IMR-90 (cell line): ENCODE results near the gene RIPK3.

ENCODE experiments used
- BHLHE40 ChIP-seq: fragments of 150-350 bp; IDR thresholded peaks from 2 replicates; pipeline ENCODE4 v1.6.1; 2016; ENCODE audit warnings: mild to moderate bottlenecking, low read depth, low read length
- CTCF ChIP-seq: conservative IDR thresholded peaks from 2 replicates; pipeline ENCODE4 v1.5.1; 2012; ENCODE audit warnings: mild to moderate bottlenecking, low read depth, low read length, improper control_type of control experiment
- MAZ ChIP-seq: IDR thresholded peaks from 2 replicates; pipeline ENCODE4 v1.6.1; 2012; ENCODE audit warnings: low read depth, mild to moderate bottlenecking, low read length, improper control_type of control experiment, moderate library complexity, borderline replicate concordance
- MXI1 ChIP-seq: IDR thresholded peaks from 2 replicates; pipeline ENCODE4 v1.6.1; 2012; ENCODE audit warnings: low read depth, mild to moderate bottlenecking, low read length, moderate library complexity, borderline replicate concordance
- POLR2A ChIP-seq: IDR thresholded peaks from 2 replicates; pipeline ENCODE4 v1.6.1; 2012; ENCODE audit warnings: mild to moderate bottlenecking, low read depth, low read length
- USF2 ChIP-seq: fragments of 150-350 bp; IDR thresholded peaks from 2 replicates; pipeline ENCODE4 v1.6.1; 2017; ENCODE audit warnings: mild to moderate bottlenecking, antibody characterized with exemption, low read length, low read depth

DNA sequence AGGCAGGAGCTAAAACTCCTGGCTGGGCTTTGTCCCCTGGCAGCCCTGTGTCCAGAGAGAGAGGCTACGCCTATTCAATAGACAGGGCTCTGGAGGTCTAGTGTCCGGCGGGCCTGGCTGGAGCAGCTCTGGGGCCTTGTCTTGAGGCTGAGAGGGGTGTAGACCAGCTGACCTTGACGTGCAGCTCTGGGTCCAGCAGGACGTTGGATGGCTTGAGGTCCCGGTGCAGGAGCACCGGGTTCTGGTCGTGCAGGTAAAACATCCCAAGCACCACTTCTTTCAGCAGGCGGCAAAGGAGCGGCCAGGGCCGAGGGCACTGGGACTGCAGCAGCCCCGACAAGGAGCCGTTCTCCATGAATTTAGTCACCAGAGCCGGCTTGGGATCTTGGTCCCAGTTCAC, 948 bp downstream of the RIPK3 start:
- TF ChIP-seq CTCF (no peak), BHLHE40 (no peak), MXI1 (no peak), POLR2A (no peak), USF2 (no peak), MAZ (no peak)
